Loucy (cell line): ENCODE data around the gene LGALS7B.
"Not testable (repeated sequence)": the region's sequence is repeated elsewhere in the genome, so short reads cannot be mapped to it uniquely, and the experiment has no call there.

ENCODE experiments used
- CTCF ChIP-seq: fragments of 200-600 bp; sonication (generic); conservative IDR thresholded peaks from 2 replicates; pipeline ENCODE4 v1.5.1; 2014; ENCODE audit warnings: mild to moderate bottlenecking, antibody characterized with exemption, low read length
- EZH2phosphoT487 ChIP-seq: fragments of 200-600 bp; IDR thresholded peaks from 2 replicates; pipeline ENCODE4 v1.6.1; 2018; ENCODE audit warnings: antibody characterized with exemption, mild to moderate bottlenecking, moderate library complexity, borderline replicate concordance

DNA sequence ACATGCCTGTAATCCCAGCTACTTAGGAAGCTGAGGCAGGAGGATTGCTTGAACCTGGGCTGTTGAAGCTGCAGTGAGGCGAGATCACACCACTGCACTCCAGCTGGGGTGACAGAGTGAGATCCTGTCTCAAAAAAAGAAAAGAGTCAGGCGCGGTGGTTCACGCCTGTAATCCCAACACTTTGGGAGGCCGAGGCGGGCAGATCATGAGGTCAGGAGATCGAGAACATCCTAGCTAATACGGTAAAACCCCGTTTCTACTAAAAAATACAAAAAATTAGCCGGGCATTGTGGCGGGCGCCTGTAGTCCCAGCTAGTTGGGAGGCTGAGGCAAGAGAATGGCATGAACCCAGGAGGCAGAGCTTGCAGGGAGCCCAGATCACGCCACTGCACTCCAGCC is 6.8 kb upstream of the LGALS7B start:
- not testable (repeated sequence) for TF ChIP-seq CTCF, EZH2phosphoT487
